ENCODE results near the gene GABRR2.
"Not testable (repeated sequence)": the region's sequence is repeated elsewhere in the genome, so short reads cannot be mapped to it uniquely, and the experiment has no call there.

The GABRR2 gene

GRCh38 chr6:89255417-89255816 is 59.7 kb downstream of the GABRR2 start:
- no peak for DNase-seq

DNA sequence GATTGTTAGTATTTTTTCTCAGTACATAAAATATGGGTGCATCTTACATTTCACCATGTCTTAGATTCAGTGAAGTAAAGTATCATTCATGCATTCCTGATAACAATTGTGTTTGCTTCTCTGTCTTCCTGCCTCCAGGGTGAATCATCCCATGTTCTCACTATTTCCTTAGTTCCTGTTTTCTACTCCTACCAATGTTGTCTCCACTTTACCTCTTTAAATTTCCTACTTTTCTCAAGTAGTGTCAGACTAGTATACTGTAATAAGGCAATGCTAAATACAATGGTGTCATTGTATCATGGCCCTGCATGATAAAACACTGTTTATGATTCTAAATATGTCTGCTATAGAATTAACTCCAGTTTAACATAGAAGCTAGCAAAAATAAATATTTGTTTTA is 60.5 kb downstream of the GABRR2 start:
- DNase-seq: no peak

- no peak for DNase-seq
These were observed 62.2 kb downstream of the GABRR2 start for GRCh38 chr6:89252907-89253306.

GRCh38 chr6:89251976-89252375 is 63.1 kb downstream of the GABRR2 start:
- no peak for DNase-seq

DNA sequence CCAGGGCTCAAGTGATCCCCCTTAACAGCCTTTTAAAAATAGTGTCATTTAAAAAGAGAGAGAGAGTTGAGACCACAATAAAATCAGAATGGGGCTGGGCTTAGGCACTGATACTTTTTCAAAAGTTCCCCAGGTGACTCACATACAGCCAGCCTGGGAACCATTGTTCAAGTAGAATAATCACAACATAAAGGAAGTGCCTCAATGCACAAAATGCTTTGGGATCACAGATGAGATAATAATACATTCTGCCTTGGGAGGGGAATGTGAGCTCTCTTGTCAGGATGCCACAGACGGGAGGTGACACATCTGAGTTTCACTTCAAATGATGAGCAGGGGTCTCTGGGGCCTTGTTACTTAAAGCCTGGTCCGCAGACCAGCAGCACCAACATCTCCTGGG is 63.9 kb downstream of the GABRR2 start:
- no peak for DNase-seq

DNA sequence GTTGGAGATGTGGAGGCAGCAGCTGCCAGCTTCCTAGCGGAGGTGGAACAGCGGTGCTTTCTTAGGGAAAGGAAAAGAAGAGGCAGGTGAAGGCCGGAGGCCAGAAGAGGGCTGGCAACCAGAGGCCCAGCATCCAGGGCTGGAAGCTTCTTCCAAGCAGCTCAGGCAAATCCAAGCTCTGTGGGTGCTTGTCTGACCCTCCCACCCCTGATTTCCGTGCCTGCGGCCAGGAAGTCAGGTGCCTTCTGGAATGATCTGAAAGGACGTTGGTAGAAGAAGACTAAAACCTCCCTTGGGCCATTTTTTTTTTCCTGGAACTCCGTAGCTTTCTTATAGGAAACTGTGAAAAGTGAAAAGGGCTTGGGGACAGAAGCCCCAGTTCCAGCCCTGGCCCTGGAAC is 64.9 kb downstream of the GABRR2 start:
- DNase-seq: no peak

GRCh38 chr6:89244241-89244985 is 70.7 kb downstream of the GABRR2 start:
- DNase-seq: no peak

DNA sequence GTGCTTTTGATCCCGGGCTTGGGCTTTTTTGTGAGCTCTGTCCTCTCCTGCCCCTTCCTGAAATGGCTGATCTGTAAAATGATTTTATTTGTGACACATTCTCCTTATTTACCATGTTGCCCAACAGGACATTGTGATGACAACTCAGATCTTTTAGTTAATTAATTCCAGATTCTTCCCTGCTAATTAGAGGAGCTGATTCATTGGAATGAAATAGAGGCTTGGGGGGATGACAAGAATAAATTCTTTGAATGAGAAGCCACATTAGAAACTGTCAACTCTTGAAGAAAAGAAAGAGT is 71.8 kb downstream of the GABRR2 start:
- no peak for DNase-seq

- DNase-seq: peak; percentile 31
These were observed 72.3 kb downstream of the GABRR2 start for GRCh38 chr6:89242574-89243330.

DNA sequence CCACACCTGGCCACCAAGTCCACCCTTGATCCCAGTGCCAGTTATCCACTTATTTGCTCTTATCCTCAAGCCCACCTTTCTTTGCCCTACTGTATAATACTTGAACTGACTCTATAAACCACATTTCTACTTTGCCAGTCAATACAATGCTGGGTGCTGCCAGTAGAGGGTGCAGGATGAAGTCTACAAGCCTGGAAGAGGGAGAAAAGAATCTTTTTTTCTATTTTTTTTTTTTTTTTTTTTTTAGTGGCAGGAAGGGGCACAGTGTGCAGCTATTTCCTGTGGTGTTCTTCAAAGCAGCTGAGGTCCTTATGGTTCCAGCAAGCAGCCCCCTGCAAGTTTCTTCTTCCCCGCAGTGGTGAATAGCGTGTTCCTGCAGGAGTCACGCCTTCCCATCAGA is 75.8 kb downstream of the GABRR2 start:
- DNase-seq: no peak

- no peak for DNase-seq
These were observed 77.9 kb downstream of the GABRR2 start for GRCh38 chr6:89237158-89237557.

- not testable (repeated sequence) for DNase-seq
These were observed 81.5 kb downstream of the GABRR2 start for GRCh38 chr6:89233605-89234004.

- DNase-seq: no peak
These were observed 92.4 kb downstream of the GABRR2 start for GRCh38 chr6:89222712-89223039.

GRCh38 chr6:89221971-89222711 is 93.0 kb downstream of the GABRR2 start:
- no peak for DNase-seq

- no peak for DNase-seq
These were observed 94.0 kb downstream of the GABRR2 start for GRCh38 chr6:89221129-89221528.

DNA sequence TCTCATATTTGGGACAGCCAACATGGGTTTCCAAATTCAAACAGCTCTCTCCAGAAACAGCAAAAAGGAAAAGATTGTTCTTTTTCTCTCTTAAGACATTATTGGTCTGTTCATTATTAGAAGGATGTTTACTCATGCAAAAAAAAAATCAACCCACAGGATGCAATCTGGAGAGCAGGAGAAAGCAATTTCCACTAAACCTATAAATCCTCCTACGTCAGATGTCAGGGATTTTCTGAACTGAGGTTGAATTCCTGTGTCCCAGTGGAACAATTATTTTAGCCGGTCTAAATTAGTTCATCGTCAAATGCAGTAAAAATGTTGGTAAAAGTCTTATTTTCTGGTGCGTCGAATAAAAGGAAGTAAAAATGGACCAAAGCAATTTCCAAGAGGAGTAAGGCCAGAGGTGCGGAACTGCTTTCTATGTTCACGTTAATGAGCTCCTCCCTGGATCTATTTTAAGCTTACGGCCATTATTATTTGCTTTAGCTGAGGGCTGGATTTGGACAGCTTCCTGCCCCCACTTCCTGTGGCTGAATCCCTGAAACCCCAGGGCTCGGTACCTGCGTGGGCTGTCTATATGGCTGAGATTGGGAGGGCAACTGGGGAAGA is 97.7 kb downstream of the GABRR2 start, which contains the start of gene GABRR1:
Gene GABRR1, minus strand, starts transcription at position 60 of the 612 bp plus-strand sequence. Its CDS starts 36 bp downstream, at position 24.
- DNase-seq: no peak

DNA sequence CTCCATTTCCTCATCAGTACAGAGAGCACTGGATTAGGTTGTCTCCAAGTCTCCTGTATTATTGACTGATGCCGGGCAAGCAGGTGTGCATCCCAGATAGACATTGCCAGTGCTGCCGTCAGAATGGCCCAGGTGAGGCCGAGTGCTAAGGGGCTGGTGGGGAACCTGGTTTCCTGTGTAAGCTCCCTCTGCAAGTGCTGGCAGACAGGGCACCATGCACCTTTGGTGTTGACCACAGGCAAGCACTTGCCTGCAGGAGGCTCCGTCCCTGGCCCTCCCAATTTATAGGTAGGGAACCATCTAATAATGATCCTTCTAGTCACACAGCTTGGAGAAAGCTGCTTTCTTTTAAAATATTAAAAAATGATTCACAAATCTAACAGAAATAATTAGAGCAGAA is 98.7 kb downstream of the GABRR2 start:
- no peak for DNase-seq

GRCh38 chr6:89215391-89215790 is 99.7 kb downstream of the GABRR2 start:
- DNase-seq: no peak

DNA sequence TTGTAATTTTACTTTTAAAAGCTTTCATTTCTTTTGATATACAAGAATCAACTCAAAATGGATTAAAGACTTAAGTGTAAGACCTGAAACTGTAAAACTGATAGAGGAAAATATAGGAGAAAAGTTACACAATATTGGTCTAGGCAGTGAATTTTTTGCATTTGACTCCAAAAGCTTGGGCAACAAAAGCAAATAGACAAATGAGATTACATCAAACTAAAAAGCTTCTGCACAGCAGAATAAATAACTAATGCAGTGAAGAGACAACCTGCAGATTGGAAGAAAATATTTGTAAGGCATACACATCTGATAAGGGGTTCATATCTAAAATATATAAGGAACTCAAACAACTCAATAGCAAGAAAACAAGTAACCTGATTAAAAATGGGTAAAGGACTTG is 100.9 kb downstream of the GABRR2 start:
- no peak for DNase-seq

DNA sequence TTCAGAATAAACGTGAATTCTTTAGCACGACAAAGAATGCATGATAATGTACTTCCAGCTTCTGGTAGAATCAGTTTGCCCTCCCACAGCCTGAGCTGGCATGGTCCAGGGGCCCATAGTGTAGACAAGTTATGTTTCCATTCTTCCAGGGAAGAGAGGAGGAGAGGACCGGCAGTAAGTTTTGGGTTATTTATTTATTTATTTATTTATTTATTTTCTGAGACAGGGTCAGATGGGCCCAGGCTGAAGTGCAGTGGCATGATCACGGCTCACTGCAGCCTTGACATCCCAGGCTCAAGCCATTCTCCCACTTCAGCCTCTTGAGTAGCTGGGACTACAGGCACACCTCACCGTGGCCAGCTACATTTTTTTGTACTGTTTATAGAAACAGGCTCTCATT is 102.6 kb downstream of the GABRR2 start:
- DNase-seq: no peak

DNA sequence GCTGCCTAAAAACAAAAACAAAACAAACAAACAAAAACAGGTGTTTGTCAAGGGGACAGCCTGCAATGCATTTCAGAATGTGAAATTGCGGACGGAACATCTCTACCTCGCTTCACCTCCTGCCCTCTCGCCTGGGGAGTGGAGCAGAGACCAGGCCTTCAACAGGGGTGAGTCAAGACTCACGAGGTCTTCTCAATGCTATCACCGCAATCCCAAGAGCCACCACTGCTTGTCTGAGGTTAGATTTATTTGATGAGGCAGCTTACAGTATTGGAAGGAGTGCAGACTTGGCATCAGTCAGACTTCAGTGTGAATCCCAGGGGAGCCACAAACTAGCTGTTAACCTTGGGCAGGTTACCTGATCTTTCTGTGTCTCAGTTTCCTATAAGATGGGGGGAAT is 105.6 kb downstream of the GABRR2 start:
- no peak for DNase-seq

GRCh38 chr6:89208551-89208950 is 106.5 kb downstream of the GABRR2 start:
- DNase-seq: no peak

Measured in NCI-H774 (cell line).